ENCODE results near the gene CCDC66.

- TF ChIP-seq CHD2 (IDR thresholded peaks at IDR 0.05; ENCODE audit: low read length, partially characterized antibody) (no peak), TAF1 (IDR thresholded peaks at IDR 0.05; ENCODE audit: borderline replicate concordance, low read depth, low read length) (no peak), SMC3 (IDR thresholded peaks at IDR 0.05; ENCODE audit: low read depth, low read length) (no peak), CTCF (IDR thresholded peaks at IDR 0.05) (no peak), USF2 (IDR thresholded peaks at IDR 0.05; ENCODE audit: borderline replicate concordance, low read depth, low read length) (no peak)
These were observed 55.2 kb downstream of the CCDC66 start for GRCh38 chr3:56612146-56612545.

Data from SK-N-SH (cell line).